Panc1 (cell line): ENCODE measurements around the gene SUMF2. TPM values are rescaled to one million over a fixed set of nuclear protein-coding genes. Genes with fewer than 3 reads are reported as not detected.
"Not testable (repeated sequence)": the region's sequence is repeated elsewhere in the genome, so short reads cannot be mapped to it uniquely, and the experiment has no call there.

Experiments used
- ATAC-seq: fragments of 200-7000 bp; cut with Tn5 transposase; 2 replicates; pipeline ENCODE4 v1.9.1; 2020; ENCODE audit warnings: mild to moderate bottlenecking, moderate library complexity
- BruUV-seq: library from RNA; stranded (reverse); fragments of 400-500 nt; replicated peaks from 2 replicates; lab custom pipeline; 2021; lab: Mats Ljungman, UMichigan
- CTCF ChIA-PET: fragments of 300-600 bp; sonication (Branson Sonifier 250); formaldehyde crosslinking; loops from one replicate; lab custom pipeline; 2022; ENCODE audit warnings: antibody characterized with exemption; lab: Charles Lee
- POLR2A ChIA-PET: fragments of 300-600 bp; sonication (Branson Sonifier 250); formaldehyde crosslinking; loops from one replicate; lab custom pipeline; 2022; ENCODE audit warnings: antibody characterized with exemption; lab: Charles Lee
- DNase-seq: peaks from one replicate; pipeline ENCODE4 v3.0.0-alpha.2; 2010; ENCODE audit warnings: low read depth, low spot score
- H3K27ac ChIP-seq: 2 replicates; pipeline ENCODE4 v1.5.1; 2011; ENCODE audit warnings: mild to moderate bottlenecking, low read length, inconsistent platforms
- H3K27me3 ChIP-seq: fragments of 200-500 bp; sonication (Bioruptor generic); 2 replicates; pipeline ENCODE4 v1.6.0; 2014; ENCODE audit warnings: low read length, inconsistent platforms; ENCODE audit not compliant: control insufficient read depth, insufficient read depth
- H3K36me3 ChIP-seq: fragments of 200-500 bp; sonication (Bioruptor generic); 2 replicates; pipeline ENCODE4 v1.5.1; 2014; ENCODE audit warnings: inconsistent platforms, mild to moderate bottlenecking, low read length, moderate library complexity; ENCODE audit not compliant: control insufficient read depth, insufficient read depth
- H3K4me1 ChIP-seq: 2 replicates; pipeline ENCODE4 v1.5.1; 2011; ENCODE audit warnings: inconsistent platforms, mild to moderate bottlenecking, low read length, moderate library complexity; ENCODE audit not compliant: control insufficient read depth, insufficient read depth
- H3K4me3 ChIP-seq, 2 experiments: 2 replicates each; pipeline ENCODE4 v1.5.1; 2011 to 2012; ENCODE audit warnings: low read depth in 2 of 2, low read length in 2 of 2, mild to moderate bottlenecking in 2 of 2, inconsistent platforms in 1 of 2, moderate library complexity in 1 of 2
- H3K9me3 ChIP-seq: fragments of 200-500 bp; sonication (Bioruptor generic); 2 replicates; pipeline ENCODE4 v1.5.1; 2014; ENCODE audit warnings: low read depth, mild to moderate bottlenecking, inconsistent platforms, low read length, moderate library complexity; ENCODE audit not compliant: control insufficient read depth, insufficient read depth
- POLR2AphosphoS5 ChIP-seq: IDR thresholded peaks from 2 replicates; pipeline ENCODE4 v1.6.1; 2012; ENCODE audit warnings: mild to moderate bottlenecking, low read depth, low read length, moderate library complexity
- SIN3A ChIP-seq: IDR thresholded peaks from 2 replicates; pipeline ENCODE4 v1.6.1; 2012; ENCODE audit warnings: low read depth, mild to moderate bottlenecking, low read length, moderate library complexity, borderline replicate concordance; ENCODE audit not compliant: insufficient read depth
- TCF7L2 ChIP-seq: IDR thresholded peaks from 2 replicates; pipeline ENCODE4 v1.6.1; 2011; ENCODE audit warnings: mild to moderate bottlenecking, low read depth, low read length, inconsistent platforms
- in situ Hi-C: cut with HindIII; loops from 2 replicates; pipeline ENCODE4 v1.10.0; 2016; ENCODE audit warnings: low sequenced_read_pairs, low pct_unique_long_range_greater_than_20kb
- intact Hi-C: fragments of 100-400 bp; cut with micrococcal nuclease; formaldehyde crosslinking; loops from one replicate; pipeline ENCODE4 v1.10.0; 2022; ENCODE audit not compliant: unreplicated experiment
- total RNA-seq: library from RNA; stranded (reverse); gene quantifications from one replicate; pipeline ENCODE4 v1.2.1, GENCODE V29; 2021; ENCODE audit not compliant: unreplicated experiment
- TF ChIP-seq, protein P1 (sequence below): fragments of 450-650 bp; IDR thresholded peaks from 2 replicates; pipeline ENCODE4 v1.5.1; 2017; ENCODE audit warnings: mild to moderate bottlenecking
- TF ChIP-seq, protein P2 (sequence below), 2 experiments: IDR thresholded peaks; 2 replicates each; pipeline ENCODE4 v1.6.1; 2011 to 2012; ENCODE audit warnings: low read depth in 2 of 2, control low read depth in 1 of 2, low read length in 1 of 2, mild to moderate bottlenecking in 1 of 2, moderate library complexity in 1 of 2; ENCODE audit not compliant: insufficient read depth in 1 of 2

Gene SUMF2
- total RNA-seq, 1 experiment from 2014 or later = 156 TPM

DNA sequence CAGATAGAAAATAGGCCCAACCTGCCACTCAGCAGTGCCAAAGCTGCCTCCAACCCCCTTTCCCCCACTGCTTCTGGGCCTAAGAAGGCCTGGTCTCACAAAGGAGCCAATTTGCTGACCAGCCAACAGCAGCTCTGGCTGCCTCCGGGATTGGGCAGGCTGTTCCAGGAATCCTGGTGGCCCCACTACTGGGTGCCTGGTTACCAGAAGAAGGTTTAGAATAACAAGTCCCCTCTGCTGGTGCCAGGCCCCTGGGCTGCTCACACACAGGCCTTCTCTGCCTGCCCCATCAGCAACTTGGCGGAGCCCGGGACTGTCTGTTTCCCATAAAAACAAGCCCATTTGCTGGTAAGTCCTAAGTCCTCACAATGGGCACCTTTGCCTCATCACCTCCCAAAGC is 27.5 kb downstream of the SUMF2 start:
- TF ChIP-seq, protein P1, sequence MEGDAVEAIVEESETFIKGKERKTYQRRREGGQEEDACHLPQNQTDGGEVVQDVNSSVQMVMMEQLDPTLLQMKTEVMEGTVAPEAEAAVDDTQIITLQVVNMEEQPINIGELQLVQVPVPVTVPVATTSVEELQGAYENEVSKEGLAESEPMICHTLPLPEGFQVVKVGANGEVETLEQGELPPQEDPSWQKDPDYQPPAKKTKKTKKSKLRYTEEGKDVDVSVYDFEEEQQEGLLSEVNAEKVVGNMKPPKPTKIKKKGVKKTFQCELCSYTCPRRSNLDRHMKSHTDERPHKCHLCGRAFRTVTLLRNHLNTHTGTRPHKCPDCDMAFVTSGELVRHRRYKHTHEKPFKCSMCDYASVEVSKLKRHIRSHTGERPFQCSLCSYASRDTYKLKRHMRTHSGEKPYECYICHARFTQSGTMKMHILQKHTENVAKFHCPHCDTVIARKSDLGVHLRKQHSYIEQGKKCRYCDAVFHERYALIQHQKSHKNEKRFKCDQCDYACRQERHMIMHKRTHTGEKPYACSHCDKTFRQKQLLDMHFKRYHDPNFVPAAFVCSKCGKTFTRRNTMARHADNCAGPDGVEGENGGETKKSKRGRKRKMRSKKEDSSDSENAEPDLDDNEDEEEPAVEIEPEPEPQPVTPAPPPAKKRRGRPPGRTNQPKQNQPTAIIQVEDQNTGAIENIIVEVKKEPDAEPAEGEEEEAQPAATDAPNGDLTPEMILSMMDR = no peak
- no peak for TF ChIP-seq TCF7L2
- TF ChIP-seq, protein P2, sequence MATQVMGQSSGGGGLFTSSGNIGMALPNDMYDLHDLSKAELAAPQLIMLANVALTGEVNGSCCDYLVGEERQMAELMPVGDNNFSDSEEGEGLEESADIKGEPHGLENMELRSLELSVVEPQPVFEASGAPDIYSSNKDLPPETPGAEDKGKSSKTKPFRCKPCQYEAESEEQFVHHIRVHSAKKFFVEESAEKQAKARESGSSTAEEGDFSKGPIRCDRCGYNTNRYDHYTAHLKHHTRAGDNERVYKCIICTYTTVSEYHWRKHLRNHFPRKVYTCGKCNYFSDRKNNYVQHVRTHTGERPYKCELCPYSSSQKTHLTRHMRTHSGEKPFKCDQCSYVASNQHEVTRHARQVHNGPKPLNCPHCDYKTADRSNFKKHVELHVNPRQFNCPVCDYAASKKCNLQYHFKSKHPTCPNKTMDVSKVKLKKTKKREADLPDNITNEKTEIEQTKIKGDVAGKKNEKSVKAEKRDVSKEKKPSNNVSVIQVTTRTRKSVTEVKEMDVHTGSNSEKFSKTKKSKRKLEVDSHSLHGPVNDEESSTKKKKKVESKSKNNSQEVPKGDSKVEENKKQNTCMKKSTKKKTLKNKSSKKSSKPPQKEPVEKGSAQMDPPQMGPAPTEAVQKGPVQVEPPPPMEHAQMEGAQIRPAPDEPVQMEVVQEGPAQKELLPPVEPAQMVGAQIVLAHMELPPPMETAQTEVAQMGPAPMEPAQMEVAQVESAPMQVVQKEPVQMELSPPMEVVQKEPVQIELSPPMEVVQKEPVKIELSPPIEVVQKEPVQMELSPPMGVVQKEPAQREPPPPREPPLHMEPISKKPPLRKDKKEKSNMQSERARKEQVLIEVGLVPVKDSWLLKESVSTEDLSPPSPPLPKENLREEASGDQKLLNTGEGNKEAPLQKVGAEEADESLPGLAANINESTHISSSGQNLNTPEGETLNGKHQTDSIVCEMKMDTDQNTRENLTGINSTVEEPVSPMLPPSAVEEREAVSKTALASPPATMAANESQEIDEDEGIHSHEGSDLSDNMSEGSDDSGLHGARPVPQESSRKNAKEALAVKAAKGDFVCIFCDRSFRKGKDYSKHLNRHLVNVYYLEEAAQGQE (IDR thresholded peaks at IDR 0.05; ENCODE audit: insufficient read depth in 1 of 2, low read depth in 2 of 2, low read length in 1 of 2) = no peak
- TF ChIP-seq POLR2AphosphoS5 = no peak
- TF ChIP-seq SIN3A = no peak
- Histone ChIP-seq H3K27ac (no peak overlapping the region; the same call in 1 of the 2 replicates), H3K4me1 (peaks cover 11% of the 10 kb centered on the region; the same call in 1 of the 2 replicates), H3K27me3 (no peaks in the 10 kb centered on the region), H3K9me3 (no peaks in the 10 kb centered on the region), H3K4me3 (no peak overlapping the region), H3K36me3 (no peaks in the 10 kb centered on the region)
- ATAC-seq (no peak), DNase-seq (no peak)
- intact Hi-C loops (no loop called here), in situ Hi-C loops (no loop called here)
- BruUV-seq = TSS peak; percentile 83
- ChIA-PET POLR2A (no interaction called here), CTCF (no interaction called here)

DNA sequence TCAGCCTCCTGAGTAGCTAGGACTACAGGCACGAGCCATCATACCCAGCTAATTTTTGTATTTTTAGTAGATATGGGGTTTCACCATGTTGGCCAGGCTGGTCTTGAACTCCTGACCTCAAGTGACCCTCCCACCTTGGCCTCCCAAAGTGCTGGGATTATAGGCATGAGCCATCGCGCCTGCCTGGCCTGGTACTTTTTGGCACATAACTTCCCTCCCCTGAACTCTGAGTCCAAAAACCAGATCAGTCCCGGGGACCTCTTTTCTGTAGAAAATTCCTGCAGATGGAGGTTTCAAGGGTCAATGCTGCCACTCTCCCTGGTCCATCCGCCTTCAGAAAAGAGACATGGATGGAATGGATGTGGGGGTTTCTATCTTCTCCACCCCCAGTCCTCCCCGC is 28.3 kb downstream of the SUMF2 start:
- in situ Hi-C loops, H3K4me3 ChIP-seq, BruUV-seq, ATAC-seq, H3K36me3 ChIP-seq, DNase-seq, intact Hi-C loops, H3K27me3 ChIP-seq, H3K9me3 ChIP-seq: not testable (repeated sequence)
- Histone ChIP-seq H3K4me1 (peaks cover 11% of the 10 kb centered on the region; the same call in 1 of the 2 replicates), H3K27ac (peak overlapping the region; percentile 29; the same call in 1 of the 2 replicates)
- ChIA-PET POLR2A (interaction anchor here (0.5 to 0.6 kb wide), 2 partner anchors 38 to 86 kb away, joined by 3 to 6 read pairs; no protein-coding TSS in a partner anchor), CTCF (interaction anchor here (0.6 to 1.2 kb wide), 2 partner anchors 14 to 15 kb away, joined by 3 to 5 read pairs; partner anchors contain the start of gene CHCHD2)

DNA sequence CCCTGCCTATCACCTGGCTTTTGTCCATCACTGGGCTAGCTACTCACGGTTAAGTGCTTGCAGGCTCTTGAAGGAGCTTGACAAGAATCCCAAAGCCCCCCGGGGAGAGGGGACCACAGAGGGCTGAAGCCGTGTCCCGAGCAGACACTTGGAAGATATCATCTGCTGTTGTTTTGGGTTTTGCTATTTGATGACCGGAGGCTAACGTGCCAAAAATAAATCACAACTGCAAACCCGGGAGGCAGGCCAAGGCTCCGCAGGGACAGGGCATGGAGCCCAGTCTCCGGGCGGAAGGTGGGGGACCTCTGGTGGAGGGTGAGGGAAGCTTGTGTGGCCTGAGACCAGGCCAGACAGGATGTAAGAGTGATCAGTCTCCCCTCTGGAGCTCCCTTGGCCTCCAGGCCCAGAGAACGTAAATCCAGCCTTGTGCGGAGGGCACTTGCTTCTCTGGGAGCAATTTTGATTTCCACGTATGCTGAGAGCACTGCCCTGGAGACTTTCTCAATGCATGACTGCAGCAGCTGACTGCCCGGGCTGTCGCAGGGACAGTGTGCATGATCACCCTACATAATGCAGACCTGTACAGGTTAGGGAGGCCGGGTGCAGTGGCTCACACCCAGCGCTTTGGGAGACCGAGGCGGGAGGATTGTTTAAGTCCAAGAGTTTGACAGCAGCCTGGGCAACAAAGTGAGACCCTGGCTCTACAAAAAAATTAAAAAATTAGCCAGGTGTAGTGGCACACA is 28.9 kb downstream of the SUMF2 start, which contains the start of gene PHKG1:
TSS of gene PHKG1 (minus strand) at position 164 of the 743 bp plus-strand sequence. CDS start 4,011 bp downstream, outside the sequence.
- TF ChIP-seq, protein P2 (IDR thresholded peaks at IDR 0.05; ENCODE audit: insufficient read depth in 1 of 2, low read depth in 2 of 2, low read length in 1 of 2) = no peak
- TF ChIP-seq TCF7L2 (no peak), SIN3A (no peak), POLR2AphosphoS5 (no peak; the same call in 1 of the 2 replicates)
- TF ChIP-seq, protein P1 = no peak; the same call in 1 of the 2 replicates
- Histone ChIP-seq H3K4me1 (peaks cover 12% of the 10 kb centered on the region; the same call in 1 of the 2 replicates), H3K27me3 (no peaks in the 10 kb centered on the region), H3K4me3 (no peak within 1 kb of the TSS), H3K36me3 (no peaks in the 10 kb centered on the region), H3K9me3 (no peaks in the 10 kb centered on the region), H3K27ac (peak within 1 kb of the TSS; percentile 29; the same call in 1 of the 2 replicates)
- BruUV-seq = no TSS peak
- intact Hi-C loops = no loop called here
- ChIA-PET CTCF (interaction anchor here (0.5 to 1.2 kb wide), 4 partner anchors 13 to 35 kb away, joined by 3 to 5 read pairs (median 4); partner anchors contain the start of gene CHCHD2), POLR2A (interaction anchor here (0.5 to 0.6 kb wide), 2 partner anchors 39 to 87 kb away, joined by 3 to 6 read pairs; no protein-coding TSS in a partner anchor)
- peak; percentile 92 for ATAC-seq
- in situ Hi-C loops = no loop called here
- DNase-seq = no peak
